HepG2 (cell line): ENCODE measurements around the gene CACNG7. TPM values are rescaled to one million over a fixed set of nuclear protein-coding genes. Genes with fewer than 3 reads are reported as not detected.

Source experiments
- ATAC-seq: fragments of 200-7000 bp; cut with Tn5 transposase; 3 replicates; pipeline ENCODE4 v1.9.1; 2020; ENCODE audit warnings: mild to moderate bottlenecking, moderate library complexity
- BruUV-seq: library from RNA; stranded (reverse); fragments of 400-500 nt; replicated peaks from 2 replicates; lab custom pipeline; 2021; lab: Mats Ljungman, UMichigan
- CTCF ChIA-PET: fragments of 300-600 bp; formaldehyde crosslinking; extraction: SDS; loops from one replicate; lab custom pipeline; 2021; ENCODE audit warnings: low total read pairs, inconsistent platforms, low intra/inter-chr PET ratio; lab: Yijun Ruan, JAX
- POLR2A ChIA-PET: fragments of 350-600 bp; sonication (Branson Sonifier 250); formaldehyde crosslinking; loops from one replicate; lab custom pipeline; 2020; ENCODE audit warnings: antibody characterized with exemption, inconsistent platforms; lab: Yijun Ruan, JAX
- DNase-seq: peaks from one replicate; pipeline ENCODE4 v3.0.0-alpha.2; 2015; ENCODE audit warnings: low spot score
- FAIRE-seq: peaks from 3 replicates; lab custom pipeline; 2011; peaks lifted over from hg19 to GRCh38; lab: Jason Lieb, UNC
- H2AFZ ChIP-seq: one replicate; pipeline ENCODE4 v1.6.1; 2011; ENCODE audit warnings: low read length, inconsistent platforms
- H3K27ac ChIP-seq: fragments of 300-600 bp; 3 replicates; pipeline ENCODE4 v1.8.0; 2011; ENCODE audit warnings: mixed run types, mild to moderate bottlenecking, mixed read lengths, low read length, inconsistent platforms; ENCODE audit not compliant: insufficient read depth; ENCODE audit errors: extremely low read length
- H3K27me3 ChIP-seq, 2 experiments: fragments of 200-600 bp in 1 of 2; 2 replicates in 1 of 2; 3 replicates in 1 of 2; pipeline versions ENCODE4 v1.6.0 to v1.8.0; 2011; ENCODE audit warnings: low read length in 2 of 2, mild to moderate bottlenecking in 2 of 2, moderate library complexity in 2 of 2, inconsistent platforms in 1 of 2; ENCODE audit not compliant: insufficient read depth in 2 of 2, control insufficient read depth in 1 of 2
- H3K36me3 ChIP-seq, 2 experiments: fragments of 200-600 bp in 1 of 2; replicated peaks in 1 of 2; 2 replicates in 1 of 2; 3 replicates in 1 of 2; pipeline versions ENCODE4 v1.5.1 to v1.8.0; 2011; ENCODE audit warnings: low read length in 2 of 2, inconsistent platforms in 1 of 2; ENCODE audit not compliant: insufficient read depth in 2 of 2, control insufficient read depth in 1 of 2
- H3K4me1 ChIP-seq: 2 replicates; pipeline ENCODE4 v1.5.1; 2012; ENCODE audit warnings: low read length, inconsistent platforms; ENCODE audit not compliant: insufficient read depth
- H3K4me2 ChIP-seq: 2 replicates; pipeline ENCODE4 v1.6.0; 2011; ENCODE audit warnings: low read depth, low read length, inconsistent platforms
- H3K4me3 ChIP-seq, 3 experiments: fragments of 200-600 bp in 1 of 3; sonication (generic), shearing (Covaris generic) in 1 of 3; replicated peaks in 1 of 3; 2 replicates each; pipeline ENCODE4 v1.5.1; 2011 to 2016; ENCODE audit warnings: low read length in 3 of 3, inconsistent platforms in 2 of 3, low read depth in 2 of 3, mild to moderate bottlenecking in 2 of 3, control low read depth in 1 of 3, mixed read lengths in 1 of 3; ENCODE audit not compliant: insufficient read depth in 1 of 3
- H3K79me2 ChIP-seq: one replicate; pipeline ENCODE4 v1.6.1; 2011; ENCODE audit warnings: low read length, inconsistent platforms; ENCODE audit not compliant: insufficient read depth
- H3K9ac ChIP-seq: 2 replicates; pipeline ENCODE4 v1.6.0; 2011; ENCODE audit warnings: mild to moderate bottlenecking, low read depth, low read length, inconsistent platforms; ENCODE audit not compliant: insufficient read depth
- H3K9me3 ChIP-seq: 2 replicates; pipeline ENCODE4 v1.5.1; 2012; ENCODE audit warnings: mild to moderate bottlenecking, low read length
- H4K20me1 ChIP-seq: 2 replicates; pipeline ENCODE4 v1.6.0; 2011; ENCODE audit warnings: inconsistent platforms, mild to moderate bottlenecking, low read length, moderate library complexity; ENCODE audit not compliant: insufficient read depth
- GATA4 ChIP-seq: sonication (generic); IDR thresholded peaks from 2 replicates; pipeline ENCODE4 v1.6.1; 2016; ENCODE audit warnings: antibody characterized with exemption, low read depth, borderline replicate concordance
- HHEX ChIP-seq: IDR thresholded peaks from 2 replicates; pipeline ENCODE4 v1.6.1; 2016; ENCODE audit warnings: control low read depth
- HOXD1 ChIP-seq: sonication (generic); formaldehyde crosslinking; IDR thresholded peaks from 2 replicates; pipeline ENCODE4 v1.5.0; 2020; ENCODE audit warnings: missing genetic modification reagents
- NCOA2 ChIP-seq: sonication (generic); formaldehyde crosslinking; IDR thresholded peaks from 2 replicates; pipeline ENCODE4 v1.8.0; 2022; ENCODE audit warnings: inconsistent platforms
- SALL2 ChIP-seq: sonication (generic); formaldehyde crosslinking; IDR thresholded peaks from 2 replicates; pipeline ENCODE4 v1.8.1; 2023; ENCODE audit warnings: mild to moderate bottlenecking, missing genetic modification reagents, inconsistent platforms
- ZKSCAN8 ChIP-seq: IDR thresholded peaks from 2 replicates; pipeline ENCODE4 v1.6.1; 2016; ENCODE audit warnings: borderline replicate concordance, missing genetic modification reagents, missing compliant biosample characterization
- ZNF782 ChIP-seq: sonication (generic); formaldehyde crosslinking; IDR thresholded peaks from 2 replicates; pipeline ENCODE4 v1.4.0; 2020; ENCODE audit warnings: missing genetic modification reagents, mild to moderate bottlenecking, borderline replicate concordance
- WGBS: methylation state at CpG from one replicate; pipeline ENCODE4 v1.1.6; 2017; ENCODE audit warnings: low lambda C conversion rate; 5-methylcytosine and 5-hydroxymethylcytosine counted together
- in situ Hi-C: cut with HindIII; loops from 2 replicates; pipeline ENCODE4 v1.10.0; 2017; ENCODE audit warnings: low pct_unique_long_range_greater_than_20kb; ENCODE audit not compliant: extremely low pct_ligation_motif_present
- intact Hi-C: fragments of 100-400 bp; cut with micrococcal nuclease; formaldehyde crosslinking; loops from one replicate; pipeline ENCODE4 v1.10.0; 2022; ENCODE audit not compliant: unreplicated experiment
- polyA plus RNA-seq, 8 experiments: library from polyadenylated mRNA; depleted of rRNA in 3 of 8; stranded (reverse) in 7 of 8; unstranded in 1 of 8; fragments of >200 nt; fragmentation: Illumina TruSeq in 4 of 8; extraction: Trizol in 4 of 8; gene quantifications; 2 replicates each; pipeline versions ENCODE4 v1.2.1 to v1.2.3, GENCODE V29; 2011 to 2016; ENCODE audit warnings: low read depth in 4 of 8, missing spikeins in 1 of 8, mixed read lengths in 1 of 8; ENCODE audit not compliant: insufficient read depth in 1 of 8
- total RNA-seq, 5 experiments: library from RNA; depleted of rRNA; stranded (reverse); fragments of >200 nt; fragmentation: Illumina TruSeq; extraction: Trizol; gene quantifications; 2 replicates each; pipeline ENCODE4 v1.2.3, GENCODE V29; 2016; ENCODE audit warnings: low read depth in 1 of 5
- TF ChIP-seq, protein P1 (sequence below): sonication (generic); formaldehyde crosslinking; IDR thresholded peaks from 2 replicates; pipeline ENCODE4 v1.5.1; 2020; ENCODE audit warnings: mild to moderate bottlenecking, missing genetic modification reagents, borderline replicate concordance
- TF ChIP-seq, protein P2 (sequence below): sonication (generic); formaldehyde crosslinking; IDR thresholded peaks from 2 replicates; pipeline ENCODE4 v1.4.0; 2020; ENCODE audit warnings: mild to moderate bottlenecking, low read depth, missing genetic modification reagents

CACNG7 gene
- total and polyA plus RNA-seq, 2 of the 13 experiments (the other 11 are each of a cell fraction or from before 2014, with no cell fraction given): not detected

DNA sequence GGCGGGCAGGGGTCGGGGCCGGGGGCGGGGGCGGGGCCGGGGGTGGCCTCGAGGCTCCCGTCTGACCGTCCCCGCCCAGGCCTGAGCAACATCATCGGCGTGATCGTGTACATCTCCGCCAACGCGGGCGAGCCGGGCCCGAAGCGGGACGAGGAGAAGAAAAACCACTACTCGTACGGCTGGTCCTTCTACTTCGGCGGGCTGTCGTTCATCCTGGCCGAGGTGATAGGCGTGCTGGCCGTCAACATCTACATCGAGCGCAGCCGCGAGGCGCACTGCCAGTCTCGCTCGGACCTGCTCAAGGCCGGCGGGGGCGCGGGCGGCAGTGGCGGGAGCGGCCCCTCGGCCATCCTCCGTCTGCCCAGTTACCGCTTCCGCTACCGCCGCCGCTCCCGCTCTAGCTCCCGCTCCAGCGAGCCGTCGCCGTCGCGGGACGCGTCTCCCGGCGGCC lies 72.9 kb downstream of the CACNG7 start:
- no peak for FAIRE-seq

More for the DNA sequence above, 72.9 kb downstream of the CACNG7 start:
- H3K79me2 ChIP-seq: no peaks in the 10 kb centered on the region
- no TSS peak for BruUV-seq
- in situ Hi-C loops: no loop called here
- ATAC-seq: no peak
- no peak overlapping the region for H3K4me3 ChIP-seq
- ChIA-PET POLR2A (no interaction called here), CTCF (no interaction called here)
- peaks cover 3 to 20% of the 10 kb centered on the region in 2 experiments; a peak in 2 of 5 replicates for H3K27me3 ChIP-seq
- no peak overlapping the region for H3K4me2 ChIP-seq
- H3K4me1 ChIP-seq: no peaks in the 10 kb centered on the region
- no peaks in the 10 kb centered on the region for H3K9me3 ChIP-seq
- H3K9ac ChIP-seq: no peak overlapping the region
- TF ChIP-seq SALL2: no peak
- TF ChIP-seq ZNF782 (CRISPR knock-in tag): no peak
- no peak for TF ChIP-seq HOXD1 (CRISPR knock-in tag)
- TF ChIP-seq GATA4: no peak
- no peak for TF ChIP-seq ZKSCAN8 (CRISPR knock-in tag)
- TF ChIP-seq HHEX (CRISPR knock-in tag): no peak
- TF ChIP-seq NCOA2 (CRISPR knock-in tag): no peak
- TF ChIP-seq, protein P1, sequence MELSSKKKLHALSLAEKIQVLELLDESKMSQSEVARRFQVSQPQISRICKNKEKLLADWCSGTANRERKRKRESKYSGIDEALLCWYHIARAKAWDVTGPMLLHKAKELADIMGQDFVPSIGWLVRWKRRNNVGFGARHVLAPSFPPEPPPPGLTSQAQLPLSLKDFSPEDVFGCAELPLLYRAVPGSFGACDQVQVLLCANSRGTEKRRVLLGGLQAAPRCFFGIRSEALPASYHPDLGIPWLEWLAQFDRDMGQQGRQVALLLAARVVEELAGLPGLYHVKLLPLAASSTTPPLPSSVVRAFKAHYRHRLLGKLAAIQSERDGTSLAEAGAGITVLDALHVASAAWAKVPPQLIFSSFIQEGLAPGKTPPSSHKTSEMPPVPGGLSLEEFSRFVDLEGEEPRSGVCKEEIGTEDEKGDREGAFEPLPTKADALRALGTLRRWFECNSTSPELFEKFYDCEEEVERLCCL: no peak
- TF ChIP-seq, protein P2, sequence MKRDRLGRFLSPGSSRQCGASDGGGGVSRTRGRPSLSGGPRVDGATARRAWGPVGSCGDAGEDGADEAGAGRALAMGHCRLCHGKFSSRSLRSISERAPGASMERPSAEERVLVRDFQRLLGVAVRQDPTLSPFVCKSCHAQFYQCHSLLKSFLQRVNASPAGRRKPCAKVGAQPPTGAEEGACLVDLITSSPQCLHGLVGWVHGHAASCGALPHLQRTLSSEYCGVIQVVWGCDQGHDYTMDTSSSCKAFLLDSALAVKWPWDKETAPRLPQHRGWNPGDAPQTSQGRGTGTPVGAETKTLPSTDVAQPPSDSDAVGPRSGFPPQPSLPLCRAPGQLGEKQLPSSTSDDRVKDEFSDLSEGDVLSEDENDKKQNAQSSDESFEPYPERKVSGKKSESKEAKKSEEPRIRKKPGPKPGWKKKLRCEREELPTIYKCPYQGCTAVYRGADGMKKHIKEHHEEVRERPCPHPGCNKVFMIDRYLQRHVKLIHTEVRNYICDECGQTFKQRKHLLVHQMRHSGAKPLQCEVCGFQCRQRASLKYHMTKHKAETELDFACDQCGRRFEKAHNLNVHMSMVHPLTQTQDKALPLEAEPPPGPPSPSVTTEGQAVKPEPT (CRISPR knock-in tag): no peak
- no peak overlapping the region for H2AFZ ChIP-seq
- intact Hi-C loops: no loop called here
- no peak overlapping the region for H3K27ac ChIP-seq
- WGBS: 91% methylated on average over 49 of the region's 62 CpGs
- H4K20me1 ChIP-seq: no peaks in the 10 kb centered on the region
- no peaks in the 10 kb centered on the region for H3K36me3 ChIP-seq
- DNase-seq: no peak
